B cell (primary cell): Measurements from ENCODE around the gene PHKG2. TPM values are rescaled to one million over a fixed set of nuclear protein-coding genes. Genes with fewer than 3 reads are reported as not detected.
A peak's percentile ranks its signal among the peaks of the same experiment; 100 is the strongest.

Experiments
- ATAC-seq: fragments of 200-7000 bp; cut with Tn5 transposase; one replicate; pipeline ENCODE4 v1.10.0; 2021; ENCODE audit warnings: low read depth, mild to moderate bottlenecking, moderate number of reproducible peaks, moderate library complexity
- CTCF ChIA-PET: fragments of 350-600 bp; sonication (Branson Sonifier 250); formaldehyde crosslinking; loops from one replicate; lab custom pipeline; 2021; ENCODE audit warnings: antibody characterized with exemption, inconsistent platforms; lab: Charles Lee
- POLR2A ChIA-PET: fragments of 350-600 bp; sonication (Branson Sonifier 250); formaldehyde crosslinking; loops from one replicate; lab custom pipeline; 2021; ENCODE audit warnings: antibody characterized with exemption; lab: Charles Lee
- DNase-seq: peaks from one replicate; pipeline ENCODE4 v3.0.0; 2013
- H2AFZ ChIP-seq: 2 replicates; pipeline ENCODE4 v1.6.1; 2012; ENCODE audit warnings: mild to moderate bottlenecking, low read depth, low read length; ENCODE audit not compliant: insufficient read depth, poor library complexity, severe bottlenecking
- H3K27ac ChIP-seq, 2 donors: 1 replicate in 1 of 2; 2 replicates in 1 of 2; pipeline ENCODE4 v1.5.1; 2012 to 2013; ENCODE audit warnings: low read length in 2 of 2, mild to moderate bottlenecking in 2 of 2, moderate library complexity in 1 of 2
- H3K27me3 ChIP-seq, 4 experiments: fragments of 200-600 bp in 1 of 4; sonication (generic) in 1 of 4; replicated peaks in 1 of 4; 1 replicate in 2 of 4; 2 replicates in 2 of 4; pipeline versions ENCODE4 v1.6.1 to v1.7.0; 2013 to 2016; ENCODE audit warnings: low read length in 3 of 4, mild to moderate bottlenecking in 2 of 4, mixed read lengths in 1 of 4, moderate library complexity in 1 of 4; ENCODE audit not compliant: insufficient read depth in 4 of 4, control insufficient read depth in 3 of 4; ENCODE audit errors: control extremely low read depth in 1 of 4
- H3K36me3 ChIP-seq, 2 experiments: replicated peaks in 1 of 2; 1 replicate in 1 of 2; 2 replicates in 1 of 2; pipeline versions ENCODE4 v1.6.1 to v1.7.1; 2013; ENCODE audit warnings: low read length in 1 of 2; ENCODE audit not compliant: insufficient read depth in 2 of 2, control insufficient read depth in 1 of 2; ENCODE audit errors: control extremely low read depth in 1 of 2, extremely low read depth in 1 of 2
- H3K4me1 ChIP-seq, 2 donors: fragments of 200-600 bp in 1 of 2; sonication (generic) in 1 of 2; 1 replicate in 1 of 2; 2 replicates in 1 of 2; pipeline versions ENCODE4 v1.5.1 to v1.6.1; 2013 to 2017; ENCODE audit warnings: low read length in 2 of 2; ENCODE audit not compliant: control insufficient read depth in 2 of 2, insufficient read depth in 2 of 2
- H3K4me2 ChIP-seq: replicated peaks from 2 replicates; pipeline ENCODE3; 2012; ENCODE audit warnings: mild to moderate bottlenecking, low read depth, low read length; ENCODE audit not compliant: poor library complexity, severe bottlenecking
- H3K4me3 ChIP-seq, 5 experiments: fragments of 200-600 bp in 1 of 5; sonication (generic) in 1 of 5; 1 replicate in 3 of 5; 2 replicates in 2 of 5; pipeline versions ENCODE4 v1.5.1 to v1.7.0; 2011 to 2016; ENCODE audit warnings: low read length in 4 of 5, mild to moderate bottlenecking in 4 of 5, low read depth in 2 of 5, control low read depth in 1 of 5, moderate library complexity in 1 of 5; ENCODE audit not compliant: insufficient read depth in 1 of 5; ENCODE audit errors: control extremely low read depth in 1 of 5, extremely low read depth in 1 of 5
- H3K79me2 ChIP-seq: fragments of 200-600 bp; sonication (generic); one replicate; pipeline ENCODE4 v1.6.0; 2016; ENCODE audit warnings: low read length; ENCODE audit not compliant: control insufficient read depth, insufficient read depth
- H3K9ac ChIP-seq: fragments of 200-600 bp; sonication (generic); 2 replicates; pipeline ENCODE4 v1.6.1; 2017; ENCODE audit warnings: mild to moderate bottlenecking, low read length, moderate library complexity
- H3K9me3 ChIP-seq, 3 donors: one replicate each; pipeline versions ENCODE4 v1.6.1 to v1.7.1; 2013; ENCODE audit warnings: low read length in 2 of 3; ENCODE audit not compliant: control insufficient read depth in 2 of 3, insufficient read depth in 1 of 3; ENCODE audit errors: control extremely low read depth in 1 of 3
- H4K20me1 ChIP-seq: 2 replicates; pipeline ENCODE4 v1.6.0; 2012; ENCODE audit warnings: mild to moderate bottlenecking, low read length; ENCODE audit not compliant: insufficient read depth, control insufficient read depth, poor library complexity, severe bottlenecking
- H3K27ac Mint-ChIP-seq: one replicate; pipeline ENCODE4 v1.8.0; 2021; ENCODE audit warnings: mixed read lengths
- H3K27me3 Mint-ChIP-seq: one replicate; pipeline ENCODE4 v1.8.0; 2021; ENCODE audit warnings: mixed read lengths
- H3K4me1 Mint-ChIP-seq: one replicate; pipeline ENCODE4 v1.8.0; 2021; ENCODE audit warnings: mixed read lengths
- H3K4me3 Mint-ChIP-seq: one replicate; pipeline ENCODE4 v1.8.0; 2021; ENCODE audit warnings: mixed read lengths
- H3K9me3 Mint-ChIP-seq: one replicate; pipeline ENCODE4 v1.8.0; 2022; ENCODE audit warnings: mixed read lengths; ENCODE audit not compliant: insufficient read depth
- CTCF ChIP-seq: fragments of 200-600 bp; IDR thresholded peaks from one replicate; pipeline ENCODE4 v1.8.0; 2022; ENCODE audit warnings: antibody characterized with exemption, mild to moderate bottlenecking
- EZH2 ChIP-seq: IDR thresholded peaks from 2 replicates; pipeline ENCODE4 v1.6.1; 2012; ENCODE audit warnings: borderline replicate concordance, low read depth, mild to moderate bottlenecking, moderate library complexity, low read length; ENCODE audit not compliant: insufficient read depth, poor library complexity, severe bottlenecking
- WGBS: methylation state at CpG from one replicate; pipeline ENCODE4 v1.1.5; 2013; ENCODE audit warnings: missing lambda C conversion rate; ENCODE audit not compliant: insufficient coverage; 5-methylcytosine and 5-hydroxymethylcytosine counted together
- intact Hi-C: fragments of 100-400 bp; cut with micrococcal nuclease; formaldehyde crosslinking; loops from one replicate; pipeline ENCODE4 v1.10.0; 2022
- polyA plus RNA-seq: library from polyadenylated mRNA; depleted of rRNA; stranded (reverse); fragments of >200 nt; gene quantifications from 2 replicates; pipeline ENCODE4 v1.2.3, GENCODE V29; 2012
- total RNA-seq, 2 donors: library from RNA; stranded (reverse); fragments of 120-200 nt in 1 of 2; gene quantifications; 1 replicate in 1 of 2; 2 replicates in 1 of 2; pipeline versions ENCODE4 v1.2.3 to v1.2.4, GENCODE V29; 2013 to 2022

Gene PHKG2
- total and polyA plus RNA-seq, 2 donors (not counting 1 experiment from before 2014, with no cell fraction given), result 55.7 to 80.8 TPM

- peaks cover 39% of the 10 kb centered on the region for H4K20me1 ChIP-seq
- H3K79me2 ChIP-seq, result peaks cover 18% of the 10 kb centered on the region
- no peaks in the 10 kb centered on the region for H3K27me3 ChIP-seq
- H3K4me1 ChIP-seq, result peaks cover 6 to 9% of the 10 kb centered on the region in 2 donors
- no peaks in the 10 kb centered on the region for H3K27me3 Mint-ChIP-seq
- no peak overlapping the region for H3K4me3 ChIP-seq
- H3K27ac ChIP-seq, result peak overlapping the region; percentile 26 to 68
- no peak overlapping the region for H3K9ac ChIP-seq
- H3K4me2 ChIP-seq, result peak overlapping the region; percentile 4
- peaks cover 3 to 74% of the 10 kb centered on the region in 2 experiments for H3K36me3 ChIP-seq
- ChIA-PET CTCF (no interaction called here), POLR2A (no interaction called here)
- TF ChIP-seq EZH2, result no peak
- TF ChIP-seq CTCF, result no peak
- peaks cover 14% of the 10 kb centered on the region for H3K4me1 Mint-ChIP-seq
- no peak overlapping the region for H2AFZ ChIP-seq
- no peaks in the 10 kb centered on the region for H3K9me3 Mint-ChIP-seq
- WGBS, result 91% methylated on average over 10 of the region's 23 CpGs
- peak overlapping the region; percentile 6 for H3K27ac Mint-ChIP-seq
- no peak overlapping the region for H3K4me3 Mint-ChIP-seq
- no peaks in the 10 kb centered on the region for H3K9me3 ChIP-seq
- peak; percentile 55 for DNase-seq
- intact Hi-C loops, result no loop called here
- peak; percentile 39 for ATAC-seq
Observed at GRCh38 chr16:30724641-30725417, 23.4 kb upstream of the PHKG2 start.

- intact Hi-C loops, result no loop called here
Observed at GRCh38 chr16:30725418-30725792, 22.8 kb upstream of the PHKG2 start.

More at GRCh38 chr16:30725418-30725792, 22.8 kb upstream of the PHKG2 start:
- Mint-ChIP-seq H3K27ac (peak overlapping the region; percentile 6), H3K9me3 (no peaks in the 10 kb centered on the region), H3K27me3 (no peaks in the 10 kb centered on the region), H3K4me3 (no peak overlapping the region), H3K4me1 (peaks cover 14% of the 10 kb centered on the region)
- Histone ChIP-seq H3K27ac (peak overlapping the region; percentile 26 to 68), H3K4me1 (peaks cover 6 to 9% of the 10 kb centered on the region in 2 donors), H2AFZ (no peak overlapping the region), H3K4me2 (peak overlapping the region; percentile 4), H4K20me1 (peaks cover 33% of the 10 kb centered on the region), H3K9me3 (no peaks in the 10 kb centered on the region), H3K36me3 (peaks cover 3 to 73% of the 10 kb centered on the region in 2 experiments), H3K79me2 (peaks cover 13% of the 10 kb centered on the region), H3K27me3 (no peaks in the 10 kb centered on the region), H3K9ac (no peak overlapping the region), H3K4me3 (no peak overlapping the region)
- no peak for ATAC-seq
- ChIA-PET CTCF (no interaction called here), POLR2A (no interaction called here)
- WGBS, result no CpG with 5 or more reads among the region's 3 CpGs
- TF ChIP-seq EZH2, result no peak
- TF ChIP-seq CTCF, result no peak
- no peak for DNase-seq
